IPS DF 19.7 (cell line): ENCODE measurements around the gene NLRX1.
"Not testable (repeated sequence)": the region's sequence is repeated elsewhere in the genome, so short reads cannot be mapped to it uniquely, and the experiment has no call there.

Source experiments
- DNase-seq: peaks from one replicate; pipeline ENCODE4 v3.0.0-alpha.2; 2013; ENCODE audit warnings: low read depth, low spot score

The NLRX1 gene, protein sequence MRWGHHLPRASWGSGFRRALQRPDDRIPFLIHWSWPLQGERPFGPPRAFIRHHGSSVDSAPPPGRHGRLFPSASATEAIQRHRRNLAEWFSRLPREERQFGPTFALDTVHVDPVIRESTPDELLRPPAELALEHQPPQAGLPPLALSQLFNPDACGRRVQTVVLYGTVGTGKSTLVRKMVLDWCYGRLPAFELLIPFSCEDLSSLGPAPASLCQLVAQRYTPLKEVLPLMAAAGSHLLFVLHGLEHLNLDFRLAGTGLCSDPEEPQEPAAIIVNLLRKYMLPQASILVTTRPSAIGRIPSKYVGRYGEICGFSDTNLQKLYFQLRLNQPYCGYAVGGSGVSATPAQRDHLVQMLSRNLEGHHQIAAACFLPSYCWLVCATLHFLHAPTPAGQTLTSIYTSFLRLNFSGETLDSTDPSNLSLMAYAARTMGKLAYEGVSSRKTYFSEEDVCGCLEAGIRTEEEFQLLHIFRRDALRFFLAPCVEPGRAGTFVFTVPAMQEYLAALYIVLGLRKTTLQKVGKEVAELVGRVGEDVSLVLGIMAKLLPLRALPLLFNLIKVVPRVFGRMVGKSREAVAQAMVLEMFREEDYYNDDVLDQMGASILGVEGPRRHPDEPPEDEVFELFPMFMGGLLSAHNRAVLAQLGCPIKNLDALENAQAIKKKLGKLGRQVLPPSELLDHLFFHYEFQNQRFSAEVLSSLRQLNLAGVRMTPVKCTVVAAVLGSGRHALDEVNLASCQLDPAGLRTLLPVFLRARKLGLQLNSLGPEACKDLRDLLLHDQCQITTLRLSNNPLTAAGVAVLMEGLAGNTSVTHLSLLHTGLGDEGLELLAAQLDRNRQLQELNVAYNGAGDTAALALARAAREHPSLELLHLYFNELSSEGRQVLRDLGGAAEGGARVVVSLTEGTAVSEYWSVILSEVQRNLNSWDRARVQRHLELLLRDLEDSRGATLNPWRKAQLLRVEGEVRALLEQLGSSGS

DNA sequence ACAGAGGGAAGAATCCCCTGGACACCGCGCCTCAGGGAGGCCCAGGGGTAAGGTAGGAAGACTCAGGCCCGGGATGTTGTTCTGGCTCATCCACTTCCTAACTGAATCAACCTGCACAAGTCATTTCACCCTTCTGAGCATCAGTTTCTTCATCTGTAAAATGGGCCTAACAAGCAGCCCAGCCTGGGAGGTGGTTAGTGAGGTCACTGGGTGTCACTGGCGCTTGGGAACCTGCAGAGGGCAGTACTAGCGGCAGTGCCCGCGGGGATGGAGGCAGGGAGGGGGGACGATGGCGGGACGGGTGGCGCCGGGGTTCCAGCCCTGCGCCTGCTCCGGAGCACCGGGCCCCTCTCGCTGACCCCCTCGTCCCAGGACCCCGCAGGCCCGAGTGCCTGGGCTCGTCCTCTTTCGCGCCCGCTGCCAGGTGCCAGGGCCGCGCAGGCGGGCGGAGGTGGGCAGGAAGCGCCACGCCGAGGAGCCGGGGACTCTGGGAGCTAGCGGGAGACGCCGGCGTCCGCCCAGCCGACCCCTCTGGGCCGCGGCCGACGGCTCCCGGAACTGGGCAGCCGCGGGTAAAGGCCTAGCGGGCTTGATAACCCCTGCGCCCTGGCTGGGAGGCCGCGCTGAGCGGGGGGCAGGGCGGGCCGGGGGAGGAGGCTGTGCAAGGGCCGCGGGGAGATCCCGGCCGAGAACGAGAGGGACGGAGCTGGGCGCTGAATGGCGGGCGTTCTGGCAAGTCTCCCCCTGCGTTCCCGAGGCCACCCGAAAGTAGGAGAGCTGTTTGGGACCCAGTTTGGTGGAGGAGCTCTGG is at the start of gene NLRX1:
Gene NLRX1, plus strand, starts transcription at position 255 of the 811 bp plus-strand sequence. CDS start 2,679 bp downstream, outside the sequence.
- peak; percentile 50 for DNase-seq

DNA sequence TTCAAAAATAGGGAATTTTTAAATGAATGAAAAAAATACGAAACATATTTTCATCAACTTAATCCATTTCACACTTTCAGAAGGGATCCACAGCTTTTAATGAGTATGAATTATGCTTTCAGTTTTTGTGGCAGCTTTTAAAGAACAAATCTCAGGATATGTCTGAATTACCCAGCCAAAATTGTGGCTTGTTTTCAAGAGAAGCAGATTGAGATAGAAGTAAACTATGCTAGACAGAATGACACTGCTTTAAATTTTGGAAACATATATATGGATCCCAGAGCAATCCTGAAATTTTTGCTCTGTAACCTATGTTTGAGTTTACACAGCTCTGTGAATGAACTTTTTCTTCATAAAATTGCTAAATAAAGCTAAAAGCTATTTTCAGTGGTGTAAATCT is 49.6 kb upstream of the NLRX1 start:
- DNase-seq = no peak

DNA sequence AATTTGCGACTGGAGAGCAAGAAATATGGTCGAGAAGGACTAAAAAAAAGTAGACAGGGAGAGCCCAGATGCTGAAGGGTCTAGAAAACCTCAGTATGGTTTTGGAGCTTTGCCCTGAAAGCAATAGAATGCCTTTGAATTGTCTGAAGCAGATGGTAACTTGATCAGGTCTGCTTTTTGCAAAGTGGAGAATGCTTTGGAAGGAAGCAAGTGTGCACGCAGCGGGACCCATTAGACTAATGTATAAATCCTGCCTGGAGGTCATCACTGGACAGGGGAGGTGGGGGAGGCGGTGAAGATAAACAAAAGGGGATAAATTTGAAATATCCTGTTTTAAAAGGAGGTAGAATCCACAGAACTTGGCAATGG is 47.9 kb upstream of the NLRX1 start:
- no peak for DNase-seq

DNA sequence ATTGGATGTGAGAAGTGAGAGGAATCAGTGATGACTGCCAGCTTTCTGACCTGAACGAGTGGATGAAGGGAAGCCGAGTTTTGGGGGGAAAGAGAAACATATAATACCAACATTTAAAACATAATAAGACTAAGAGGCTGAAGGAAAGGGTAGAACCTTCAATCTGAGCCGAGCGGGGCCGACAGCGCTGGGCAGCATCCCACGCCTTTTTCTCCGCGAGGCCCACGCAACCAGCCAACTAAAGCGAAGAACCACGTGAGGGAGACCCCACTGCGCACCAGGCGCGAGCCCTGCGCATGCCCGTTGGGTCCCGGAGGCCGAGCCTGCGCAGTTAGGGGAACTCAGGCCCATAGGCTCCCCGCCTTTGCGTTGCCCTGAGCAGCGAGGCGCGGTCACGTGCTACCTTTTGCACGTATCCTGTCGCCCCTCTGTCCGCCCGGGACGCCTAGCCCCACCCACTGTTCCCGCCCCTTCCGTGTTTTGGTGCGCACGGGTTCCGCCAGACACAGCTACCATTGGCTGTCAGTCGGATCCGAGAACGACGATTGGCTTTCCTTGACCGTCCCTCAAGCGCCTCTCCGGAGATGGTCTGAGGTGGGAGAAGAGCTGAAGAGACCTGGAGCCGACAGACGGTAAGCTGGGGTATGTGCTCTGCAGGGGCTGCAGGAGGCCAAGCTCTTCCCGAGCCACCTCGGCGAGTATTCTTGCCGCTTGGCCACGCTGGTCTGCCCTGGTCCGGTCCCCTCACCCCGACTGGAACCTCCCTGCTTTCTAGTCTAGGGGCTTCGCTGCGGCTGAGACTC is 47.3 kb upstream of the NLRX1 start, which contains the start of gene HINFP:
Gene HINFP, plus strand, starts transcription at position 573 of the 803 bp plus-strand sequence. CDS start 5,365 bp downstream, outside the sequence.
- peak; percentile 94 for DNase-seq

DNA sequence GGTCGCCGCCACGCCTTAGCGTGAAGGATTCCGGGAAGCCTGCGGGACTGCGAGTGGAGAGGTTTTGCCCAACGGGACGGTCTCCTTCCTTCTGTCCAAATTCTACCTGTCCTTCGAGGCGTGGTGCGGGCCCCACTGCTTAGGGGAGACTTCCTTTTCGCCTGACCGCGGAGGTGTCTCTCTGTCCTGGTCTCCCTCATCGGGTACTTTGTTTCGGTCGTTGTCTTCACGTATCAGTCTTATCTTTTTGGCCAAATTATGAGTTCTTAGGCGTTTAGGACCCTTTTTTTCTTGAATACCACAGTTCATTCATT is 46.8 kb upstream of the NLRX1 start:
- DNase-seq = no peak

DNA sequence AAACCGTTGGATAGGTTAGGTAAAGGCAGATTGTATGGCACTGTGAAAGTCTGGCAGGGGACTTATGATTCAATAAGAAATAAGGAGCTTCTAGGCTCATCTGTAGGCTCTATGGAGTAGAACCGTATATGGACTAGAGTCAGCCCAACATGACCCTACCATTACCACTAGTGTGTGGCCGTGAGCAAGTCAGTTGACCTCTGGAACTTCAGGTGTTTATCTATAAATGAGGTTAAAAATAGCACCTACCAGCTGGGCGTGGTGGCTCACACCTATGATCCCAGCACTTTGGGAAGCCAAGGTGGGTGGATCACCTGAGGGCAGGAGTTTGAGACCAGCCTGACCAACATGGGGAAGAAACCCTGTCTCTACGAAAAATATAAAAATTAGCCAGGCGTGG is 42.7 kb upstream of the NLRX1 start:
- no peak for DNase-seq

DNA sequence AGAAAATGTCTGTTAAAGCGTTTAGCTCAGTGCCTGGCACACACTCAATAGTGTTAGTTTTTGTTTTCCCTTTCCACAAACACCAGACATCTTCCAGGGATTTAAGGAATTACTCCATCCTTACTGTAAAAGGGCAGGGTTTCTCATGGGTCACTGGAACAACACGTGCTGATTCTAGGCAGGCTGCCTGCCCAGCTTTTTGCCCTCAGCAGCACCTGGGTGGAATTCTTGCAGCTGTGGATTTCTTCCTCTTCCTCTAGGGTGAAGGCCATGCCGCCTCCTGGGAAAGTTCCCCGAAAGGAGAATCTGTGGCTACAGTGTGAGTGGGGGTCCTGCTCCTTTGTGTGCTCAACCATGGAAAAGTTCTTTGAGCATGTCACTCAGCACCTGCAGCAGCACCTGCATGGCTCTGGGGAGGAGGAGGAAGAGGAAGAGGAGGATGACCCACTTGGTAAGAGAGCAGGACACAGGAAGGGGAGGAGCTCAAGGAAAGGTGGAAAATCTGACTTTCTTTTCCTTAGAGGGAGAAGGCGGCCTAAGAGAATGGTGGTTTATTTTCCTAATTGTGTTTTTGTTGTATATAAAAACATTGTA is 41.8 kb upstream of the NLRX1 start:
- no peak for DNase-seq

DNA sequence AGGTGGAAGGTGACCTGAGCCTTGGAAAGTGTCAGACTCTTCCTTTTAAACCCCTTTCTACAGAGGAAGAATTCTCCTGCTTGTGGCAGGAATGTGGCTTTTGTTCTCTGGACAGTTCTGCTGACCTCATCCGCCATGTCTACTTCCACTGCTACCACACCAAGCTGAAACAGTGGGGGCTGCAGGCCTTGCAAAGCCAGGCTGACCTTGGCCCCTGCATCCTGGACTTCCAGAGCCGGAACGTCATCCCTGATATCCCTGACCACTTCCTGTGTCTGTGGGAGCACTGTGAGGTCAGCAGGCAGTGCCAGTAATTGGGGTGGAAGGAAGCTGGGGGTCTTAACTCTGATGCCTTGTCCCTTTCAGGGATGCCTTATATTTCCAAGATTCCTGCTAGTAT is 37.9 kb upstream of the NLRX1 start:
- DNase-seq = no peak

DNA sequence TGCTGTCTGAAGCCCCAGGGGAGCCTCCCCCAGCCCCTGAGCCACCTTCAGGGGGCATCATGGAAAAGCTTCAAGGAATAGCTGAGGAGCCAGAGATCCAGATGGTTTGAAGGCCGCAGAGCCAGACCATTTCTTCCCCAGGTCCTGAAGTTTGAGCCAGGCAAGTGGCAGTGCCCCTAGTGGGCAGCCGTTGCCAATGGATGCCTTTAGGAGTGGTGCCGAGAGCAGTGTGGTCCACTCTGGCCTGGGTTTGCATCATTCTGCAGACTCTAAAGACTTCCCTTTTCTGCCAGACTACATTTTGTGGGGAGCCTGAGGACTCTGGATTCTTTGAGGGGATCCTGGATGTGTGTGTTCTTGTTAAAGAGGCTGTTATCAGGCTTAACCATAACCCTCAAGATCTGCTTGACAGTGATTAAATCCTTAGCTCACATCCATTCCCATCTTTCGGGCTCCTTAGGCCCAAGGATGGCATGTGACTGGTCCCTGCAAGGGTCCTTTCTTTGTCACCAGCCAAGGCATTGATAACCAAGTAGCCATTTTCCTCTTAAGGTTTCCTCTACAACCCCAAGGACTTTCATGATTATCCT is 34.0 kb upstream of the NLRX1 start:
- no peak for DNase-seq

DNA sequence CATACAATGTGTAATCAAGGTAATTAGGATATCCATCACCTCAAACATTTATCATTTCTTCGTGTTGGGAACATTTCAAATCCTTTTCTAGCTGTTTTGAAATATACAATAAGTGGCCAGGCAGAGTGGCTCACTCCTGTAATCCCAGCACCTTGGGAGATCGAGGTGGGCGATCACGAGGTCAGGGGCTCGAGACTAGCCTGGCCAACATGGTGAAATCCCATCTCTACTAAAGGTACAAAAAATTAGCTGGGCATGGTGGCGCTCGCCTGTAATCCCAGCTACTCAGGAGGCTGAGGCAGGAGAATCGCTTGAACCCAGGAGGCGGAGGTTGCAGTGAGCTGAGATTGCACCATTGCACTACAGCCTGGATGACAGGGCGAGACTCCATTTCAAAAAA is 29.2 kb upstream of the NLRX1 start:
- DNase-seq = not testable (repeated sequence)

DNA sequence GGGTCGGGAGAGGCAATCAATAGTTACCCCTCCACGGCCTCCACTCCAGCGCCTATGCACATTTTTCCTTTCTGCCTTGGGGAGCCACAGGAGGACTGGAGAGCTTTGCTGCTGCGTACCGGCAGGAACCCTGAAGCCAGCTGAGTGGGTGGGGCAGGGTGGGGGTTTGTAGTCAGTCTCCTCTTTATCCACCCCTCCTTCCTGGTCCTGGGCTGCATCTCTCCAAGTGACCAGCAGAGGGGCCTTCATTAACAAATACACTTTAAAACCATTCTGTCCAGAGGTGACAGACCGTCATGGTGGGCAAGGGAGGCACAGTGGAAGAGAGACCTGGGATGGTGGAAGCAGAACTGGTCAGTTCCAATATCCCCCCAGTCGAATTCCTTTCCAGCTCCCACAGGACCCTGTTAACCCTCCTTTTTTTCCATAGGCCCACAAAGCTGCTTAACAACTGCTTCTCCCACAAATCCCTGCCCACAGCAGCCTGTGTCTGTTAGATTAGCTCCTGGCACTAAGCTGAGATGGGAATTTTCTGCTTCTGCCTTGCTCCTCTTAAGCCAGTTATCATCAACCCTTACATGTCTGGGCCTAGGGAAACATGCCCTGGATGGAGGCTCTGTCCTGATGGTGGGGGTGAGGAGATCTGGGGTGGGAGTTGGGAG is 23.6 kb upstream of the NLRX1 start:
- peak; percentile 70 for DNase-seq

DNA sequence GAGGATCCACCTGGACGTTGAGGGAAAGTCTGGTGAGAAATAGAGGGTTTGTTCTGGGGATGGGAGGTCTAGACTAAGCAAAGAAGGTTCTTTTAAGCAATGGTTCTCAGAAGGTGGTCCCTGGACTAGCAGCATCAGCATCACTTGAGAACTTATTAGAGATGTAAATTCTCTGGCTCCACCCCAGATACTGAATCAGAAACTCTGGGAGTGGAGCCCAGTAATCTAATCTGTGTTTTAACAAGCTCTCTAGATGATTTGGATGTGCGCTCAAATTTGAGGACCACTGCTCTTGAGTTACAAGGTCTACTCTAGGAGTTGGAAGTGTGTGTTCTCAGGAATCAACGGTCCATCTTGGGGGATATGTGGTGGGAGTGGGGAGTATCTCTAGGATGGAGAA is 23.0 kb upstream of the NLRX1 start:
- DNase-seq = no peak

DNA sequence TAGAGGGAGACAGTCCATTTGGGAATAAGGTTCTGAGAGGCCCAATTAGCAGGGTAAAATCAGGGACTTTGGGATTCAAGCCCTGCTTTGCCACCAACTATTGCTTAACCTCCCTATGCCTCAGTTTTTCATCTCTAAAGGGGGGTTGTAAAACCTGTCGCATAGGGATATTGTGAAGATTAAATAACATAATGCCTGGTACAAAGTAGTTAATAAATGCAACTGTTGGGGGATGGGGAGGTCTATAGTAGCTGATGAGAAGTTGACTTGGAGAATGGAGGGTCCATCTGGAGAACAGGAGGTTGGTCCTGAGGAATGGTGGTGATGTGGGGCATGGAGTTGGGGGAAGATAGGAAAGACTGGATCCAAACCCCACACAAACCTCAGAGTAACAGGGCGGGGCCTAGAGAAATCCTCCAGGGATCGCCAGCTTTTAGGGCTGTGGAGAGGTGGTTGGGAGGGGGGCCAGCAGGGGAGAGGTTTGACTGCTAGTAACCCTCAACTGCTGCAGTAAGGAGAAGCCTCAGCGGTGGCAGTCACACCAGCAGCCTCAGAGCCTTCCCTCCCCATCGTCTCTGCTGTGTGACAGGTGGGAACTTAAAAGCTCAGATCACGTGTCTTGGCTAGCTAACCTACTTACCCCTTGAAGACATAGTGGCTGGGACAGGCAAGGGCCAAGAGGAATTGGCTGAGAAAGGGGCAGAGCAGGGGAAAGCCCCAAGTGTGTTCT is 20.8 kb upstream of the NLRX1 start:
- no peak for DNase-seq

DNA sequence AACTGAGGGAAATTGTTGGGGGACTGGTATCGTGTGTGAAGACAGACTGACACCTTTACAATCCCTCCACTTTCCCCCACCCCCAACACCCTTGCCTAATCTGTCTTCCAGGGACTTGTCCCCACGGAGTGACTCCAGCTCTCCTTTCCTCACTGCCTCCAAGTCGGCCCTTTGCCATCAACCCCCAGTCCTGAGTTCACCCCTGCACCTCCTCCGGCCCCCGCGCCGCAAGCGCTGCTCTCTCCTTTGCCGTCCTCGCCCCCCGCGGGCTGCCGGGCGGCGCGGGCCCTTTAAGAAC is 19.9 kb upstream of the NLRX1 start:
- no peak for DNase-seq

DNA sequence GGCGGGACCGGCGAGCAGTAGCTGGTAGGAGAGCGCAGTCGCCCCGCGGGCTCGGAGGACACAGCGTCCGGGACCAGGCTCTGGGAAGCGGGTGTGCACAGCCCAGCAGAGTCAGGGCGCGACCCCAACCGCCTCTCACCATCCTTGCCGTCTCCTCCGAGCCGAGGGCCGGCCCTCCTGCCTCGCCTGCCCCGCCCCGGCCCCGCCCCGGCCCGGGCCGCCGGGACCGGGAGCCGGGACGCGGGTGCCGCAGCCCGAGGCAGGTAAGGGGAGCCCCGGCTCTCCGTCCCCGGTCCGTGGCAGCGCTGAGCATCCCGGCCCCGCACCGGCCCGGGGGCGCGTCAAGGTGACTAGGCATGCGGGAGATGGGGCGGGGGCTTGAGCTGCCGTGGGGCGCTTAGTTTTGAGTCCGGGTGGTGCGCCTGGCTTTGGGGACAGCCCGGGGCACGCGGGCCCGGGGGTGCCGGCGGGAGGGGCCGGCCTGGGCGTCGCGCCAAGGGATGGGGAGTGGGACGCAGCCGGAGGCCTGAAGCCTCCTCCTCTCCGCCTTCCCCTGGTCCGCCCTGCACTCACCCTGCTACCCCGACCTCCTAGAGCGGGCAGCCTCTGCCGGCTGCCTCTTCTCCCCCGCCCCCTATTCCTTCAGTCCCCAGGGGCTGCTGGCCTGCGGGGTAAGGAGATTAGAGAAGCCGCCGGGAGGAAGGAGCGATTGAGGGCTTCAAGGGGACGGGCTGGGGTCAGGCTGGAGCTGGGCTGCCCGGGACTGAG is 19.3 kb upstream of the NLRX1 start, which contains the start of gene ABCG4:
Gene ABCG4, plus strand, starts transcription at position 35 of the 768 bp plus-strand sequence. CDS start 914 bp downstream, outside the sequence.
- DNase-seq = no peak

DNA sequence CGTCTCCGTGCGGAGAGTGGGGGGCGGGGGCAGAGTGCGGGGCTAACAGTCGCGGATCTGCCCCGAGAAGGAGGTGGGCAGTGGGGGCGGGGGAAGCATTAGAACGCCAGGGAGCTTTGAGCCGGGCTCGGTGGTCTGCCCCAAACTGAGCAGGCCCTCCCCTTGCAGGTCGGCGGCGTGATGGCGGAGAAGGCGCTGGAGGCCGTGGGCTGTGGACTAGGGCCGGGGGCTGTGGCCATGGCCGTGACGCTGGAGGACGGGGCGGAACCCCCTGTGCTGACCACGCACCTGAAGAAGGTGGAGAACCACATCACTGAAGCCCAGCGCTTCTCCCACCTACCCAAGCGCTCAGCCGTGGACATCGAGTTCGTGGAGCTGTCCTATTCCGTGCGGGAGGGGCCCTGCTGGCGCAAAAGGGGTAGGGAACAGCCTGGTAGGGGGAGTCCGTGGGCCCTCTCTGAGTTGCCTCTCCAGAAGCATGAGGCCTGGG is 18.7 kb upstream of the NLRX1 start:
- DNase-seq = no peak

DNA sequence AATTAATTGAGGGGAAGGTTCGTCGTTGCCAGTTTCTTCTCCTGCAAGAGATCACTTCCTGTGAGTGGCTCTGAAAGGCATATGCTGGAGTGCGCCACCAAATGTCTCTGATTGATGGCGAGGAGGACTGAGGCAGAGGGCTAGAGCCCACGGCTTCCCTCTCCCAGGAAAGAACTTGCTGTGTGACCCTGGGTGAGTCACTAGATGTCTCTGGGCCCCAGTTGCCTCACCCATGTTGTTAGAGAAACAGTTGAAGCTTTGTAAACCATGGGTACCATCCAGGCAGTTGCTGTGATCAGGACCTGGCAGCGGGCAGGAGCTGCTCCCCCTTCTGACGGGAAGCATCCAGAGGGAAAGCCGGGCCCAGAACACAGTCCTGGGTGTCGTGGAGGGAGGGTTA is 16.5 kb upstream of the NLRX1 start:
- no peak for DNase-seq

DNA sequence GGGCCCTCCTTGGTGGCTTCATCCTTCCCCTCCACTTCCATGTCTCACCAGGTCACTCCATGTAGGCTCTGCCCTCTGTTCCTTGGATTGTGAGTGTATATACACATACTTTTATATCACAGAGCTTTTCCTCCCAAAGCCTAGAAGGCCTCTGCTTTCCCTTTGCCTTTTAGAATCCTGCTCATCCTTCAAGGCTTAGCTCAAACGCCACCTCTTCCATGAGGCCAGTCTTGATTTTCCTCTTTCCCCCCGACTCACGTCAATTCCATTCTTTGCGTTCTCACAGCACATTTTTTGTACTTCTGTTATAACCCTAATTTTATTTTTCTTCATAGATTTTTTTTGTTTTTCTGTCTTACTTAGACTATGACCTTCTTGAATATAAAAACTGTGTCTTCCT is 15.9 kb upstream of the NLRX1 start:
- no peak for DNase-seq
